Liver (tissue), 9 donors: ENCODE results near the gene SIPA1L2. TPM values are rescaled to one million over a fixed set of nuclear protein-coding genes. Genes with fewer than 3 reads are reported as not detected.
A peak's percentile ranks its signal among the peaks of the same experiment; 100 is the strongest.

Experiments
- DNase-seq: peaks from one replicate; pipeline ENCODE4 v3.0.0-alpha.2; 2017; ENCODE audit warnings: low spot score
- H3K27ac ChIP-seq, 2 donors: one replicate each; pipeline ENCODE4 v1.7.0; 2013; ENCODE audit warnings: inconsistent platforms in 2 of 2, low read length in 2 of 2, control low read depth in 1 of 2, low read depth in 1 of 2, mild to moderate bottlenecking in 1 of 2
- H3K27me3 ChIP-seq, 4 donors: one replicate each; pipeline versions ENCODE4 v1.6.1 to v1.7.0; 2013; ENCODE audit warnings: low read length in 3 of 4, inconsistent platforms in 1 of 4, mild to moderate bottlenecking in 1 of 4, moderate library complexity in 1 of 4; ENCODE audit not compliant: control insufficient read depth in 4 of 4, insufficient read depth in 4 of 4
- H3K36me3 ChIP-seq, 4 donors: one replicate each; pipeline versions ENCODE4 v1.6.1 to v1.7.0; 2013; ENCODE audit warnings: low read length in 3 of 4, mild to moderate bottlenecking in 3 of 4, low read depth in 1 of 4, moderate library complexity in 1 of 4; ENCODE audit not compliant: control insufficient read depth in 4 of 4, insufficient read depth in 3 of 4
- H3K4me1 ChIP-seq, 4 donors: one replicate each; pipeline versions ENCODE4 v1.6.1 to v1.7.0; 2013; ENCODE audit warnings: low read length in 3 of 4, mild to moderate bottlenecking in 3 of 4, moderate library complexity in 1 of 4; ENCODE audit not compliant: control insufficient read depth in 4 of 4, insufficient read depth in 4 of 4
- H3K4me3 ChIP-seq, 3 donors: one replicate each; pipeline versions ENCODE4 v1.6.1 to v1.7.0; 2013; ENCODE audit warnings: low read length in 3 of 3, control low read depth in 1 of 3, low read depth in 1 of 3, mild to moderate bottlenecking in 1 of 3
- H3K9ac ChIP-seq, 2 donors: one replicate each; pipeline ENCODE4 v1.7.0; 2013; ENCODE audit warnings: low read length in 2 of 2, mild to moderate bottlenecking in 2 of 2, moderate library complexity in 2 of 2, control low read depth in 1 of 2, low read depth in 1 of 2
- H3K9me3 ChIP-seq, 4 donors: one replicate each; pipeline versions ENCODE4 v1.6.1 to v1.7.0; 2013; ENCODE audit warnings: low read length in 3 of 4; ENCODE audit not compliant: control insufficient read depth in 4 of 4
- ATF3 ChIP-seq: IDR thresholded peaks from 2 replicates; pipeline ENCODE4 v1.6.1; 2016; ENCODE audit warnings: antibody characterized with exemption
- EGR1 ChIP-seq, 2 donors: IDR thresholded peaks; 2 replicates each; pipeline ENCODE4 v1.6.1; 2016 to 2018; ENCODE audit warnings: antibody characterized with exemption in 2 of 2, low read depth in 2 of 2
- FOXA1 ChIP-seq: IDR thresholded peaks from 2 replicates; pipeline ENCODE4 v1.6.1; 2016; ENCODE audit warnings: antibody characterized with exemption
- FOXA2 ChIP-seq: IDR thresholded peaks from 2 replicates; pipeline ENCODE4 v1.6.1; 2016; ENCODE audit warnings: antibody characterized with exemption
- GABPA ChIP-seq, 2 donors: IDR thresholded peaks in 1 of 2; conservative IDR thresholded peaks in 1 of 2; 2 replicates each; pipeline ENCODE4 v1.6.1; 2016; ENCODE audit warnings: antibody characterized with exemption in 2 of 2, mild to moderate bottlenecking in 1 of 2, moderate library complexity in 1 of 2
- HNF4A ChIP-seq, 2 donors: conservative IDR thresholded peaks; 2 replicates each; pipeline ENCODE4 v1.6.1; 2016; ENCODE audit warnings: antibody characterized with exemption in 2 of 2, mild to moderate bottlenecking in 2 of 2
- HNF4G ChIP-seq: IDR thresholded peaks from 2 replicates; pipeline ENCODE4 v1.6.1; 2016; ENCODE audit warnings: antibody characterized with exemption
- JUND ChIP-seq, 2 donors: IDR thresholded peaks; 2 replicates each; pipeline ENCODE4 v1.6.1; 2016; ENCODE audit warnings: antibody characterized with exemption in 2 of 2
- MAX ChIP-seq: IDR thresholded peaks from 2 replicates; pipeline ENCODE4 v1.6.1; 2016; ENCODE audit warnings: antibody characterized with exemption
- NR2F2 ChIP-seq: IDR thresholded peaks from 2 replicates; pipeline ENCODE4 v1.6.1; 2016; ENCODE audit warnings: antibody characterized with exemption
- RAD21 ChIP-seq, 2 donors: IDR thresholded peaks; 2 replicates each; pipeline ENCODE4 v1.6.1; 2016; ENCODE audit warnings: antibody characterized with exemption in 2 of 2, mild to moderate bottlenecking in 2 of 2
- REST ChIP-seq: IDR thresholded peaks from 2 replicates; pipeline ENCODE4 v1.6.1; 2016; ENCODE audit warnings: antibody characterized with exemption, mild to moderate bottlenecking
- SP1 ChIP-seq: IDR thresholded peaks from 2 replicates; pipeline ENCODE4 v1.6.1; 2018; ENCODE audit warnings: antibody characterized with exemption, mild to moderate bottlenecking
- TAF1 ChIP-seq: conservative IDR thresholded peaks from 2 replicates; pipeline ENCODE4 v1.6.1; 2016; ENCODE audit warnings: antibody characterized with exemption, mild to moderate bottlenecking
- YY1 ChIP-seq: IDR thresholded peaks from 2 replicates; pipeline ENCODE4 v1.6.1; 2016; ENCODE audit warnings: antibody characterized with exemption, mild to moderate bottlenecking
- ZBTB33 ChIP-seq: IDR thresholded peaks from 2 replicates; pipeline ENCODE4 v1.6.1; 2016; ENCODE audit warnings: antibody characterized with exemption
- WGBS: extraction: QIAGEN DNeasy Blood & Tissue Kit; methylation state at CpG from one replicate; pipeline ENCODE4 v1.1.7; 2013; 5-methylcytosine and 5-hydroxymethylcytosine counted together
- polyA plus RNA-seq, 2 donors: library from polyadenylated mRNA; stranded (reverse) in 1 of 2; unstranded in 1 of 2; fragments of 200-250 nt in 1 of 2; fragments of >200 nt in 1 of 2; fragmentation: Nextera tagmentation in 1 of 2; extraction: Ambion mirVana in 1 of 2; gene quantifications; one replicate each; pipeline versions ENCODE4 v1.2.1 to v1.2.3, GENCODE V29; 2013 to 2015
- total RNA-seq, 2 donors: library from RNA; depleted of rRNA; stranded (reverse); fragments of >200 nt; gene quantifications; one replicate each; pipeline ENCODE4 v1.2.3, GENCODE V29; 2014
- donor health status: healthy.
- donor health status: healthy.
- donor health status: healthy.
- donor health status: healthy.
- donor health status: healthy.

The SIPA1L2 gene
- total and polyA plus RNA-seq, 4 donors: 1.9 to 18.5 (median 4.0) TPM

GRCh38 chr1:232667778-232668165, 37.8 kb upstream of the SIPA1L2 start:
- Histone ChIP-seq H3K9me3 (no peaks in the 10 kb centered on the region), H3K9ac (no peak overlapping the region), H3K36me3 (no peaks in the 10 kb centered on the region), H3K27me3 (no peaks in the 10 kb centered on the region), H3K4me3 (no peak overlapping the region), H3K4me1 (peaks cover 5 to 9% (median 7%) of the 10 kb centered on the region in 4 donors), H3K27ac (peak overlapping the region in 1 of 2 donors; percentile 43)
- no peak for DNase-seq
- TF ChIP-seq TAF1 (no peak), FOXA1 (no peak), SP1 (no peak), EGR1 (IDR thresholded peaks at IDR 0.05; ENCODE audit: low read depth in 2 of 2) (no peak), MAX (no peak), HNF4A (conservative IDR thresholded peaks at IDR 0.05) (no peak), ZBTB33 (no peak), RAD21 (IDR thresholded peaks at IDR 0.05) (no peak), REST (no peak), YY1 (no peak), ATF3 (no peak), GABPA (IDR thresholded peaks at IDR 0.05 in 1 of 2, conservative IDR thresholded peaks at IDR 0.05 in 1 of 2) (no peak)
- WGBS: 28% methylated on average over 4 of the region's 4 CpGs

GRCh38 chr1:232667094-232667777, 37.3 kb upstream of the SIPA1L2 start:
- Histone ChIP-seq H3K36me3 (no peaks in the 10 kb centered on the region), H3K27ac (peak overlapping the region; percentile 2 to 43), H3K4me3 (no peak overlapping the region), H3K4me1 (peaks cover 5 to 9% (median 7%) of the 10 kb centered on the region in 4 donors), H3K9me3 (no peaks in the 10 kb centered on the region), H3K9ac (no peak overlapping the region), H3K27me3 (no peaks in the 10 kb centered on the region)
- DNase-seq: no peak
- WGBS: 34% methylated on average over 3 of the region's 3 CpGs
- TF ChIP-seq FOXA2 (no peak), REST (no peak), NR2F2 (no peak), RAD21 (IDR thresholded peaks at IDR 0.05) (no peak), EGR1 (IDR thresholded peaks at IDR 0.05; ENCODE audit: low read depth in 2 of 2) (no peak), JUND (IDR thresholded peaks at IDR 0.05) (no peak), HNF4G (no peak), HNF4A (conservative IDR thresholded peaks at IDR 0.05) (peak; percentile 21 to 39)
